Right cardiac atrium (tissue), 5 donors: ENCODE results near the gene MT1B. TPM values are rescaled to one million over a fixed set of nuclear protein-coding genes. Genes with fewer than 3 reads are reported as not detected.

Source experiments
- ATAC-seq, 2 donors: fragments of 200-7000 bp; cut with Tn5 transposase; one replicate each; pipeline versions ENCODE4 v1.8.0 to v1.9.1; 2020; ENCODE audit warnings: moderate library complexity in 2 of 2, mild to moderate bottlenecking in 1 of 2
- DNase-seq, 3 donors: peaks; one replicate each; pipeline ENCODE4 v3.0.0-alpha.2; 2020
- H3K27ac ChIP-seq: one replicate; pipeline ENCODE4 v1.5.1; 2013; ENCODE audit warnings: mild to moderate bottlenecking, low read length, control low read depth, moderate library complexity
- H3K27me3 ChIP-seq: one replicate; pipeline ENCODE4 v1.6.1; 2013; ENCODE audit not compliant: control insufficient read depth, insufficient read depth
- H3K4me1 ChIP-seq: one replicate; pipeline ENCODE4 v1.6.1; 2013; ENCODE audit warnings: low read length; ENCODE audit not compliant: control insufficient read depth, insufficient read depth
- H3K4me3 ChIP-seq: one replicate; pipeline ENCODE4 v1.5.1; 2013; ENCODE audit warnings: low read length, control low read depth
- H3K9me3 ChIP-seq: one replicate; pipeline ENCODE4 v1.6.1; 2013; ENCODE audit warnings: low read length; ENCODE audit not compliant: control insufficient read depth
- WGBS: extraction: QIAGEN DNeasy Blood & Tissue Kit; methylation state at CpG from one replicate; pipeline ENCODE4 v1.1.7; 2013; 5-methylcytosine and 5-hydroxymethylcytosine counted together
- intact Hi-C, 4 donors: fragments of 100-400 bp; cut with DNase I; formaldehyde crosslinking; loops; one replicate each; pipeline versions ENCODE4 v1.11.0 to v1.14.0; 2022 to 2023
- long read RNA-seq, 4 donors: library from polyadenylated mRNA; unstranded; transcript quantifications; one replicate each; pipeline ENCODE4 v2.0.0, GENCODE V29; 2020 to 2021
- polyA plus RNA-seq: library from polyadenylated mRNA; stranded (reverse); fragments of 200-250 nt; gene quantifications from one replicate; pipeline ENCODE4 v1.2.3, GENCODE V29; 2013
- total RNA-seq, 4 donors: library from RNA; stranded (reverse); fragmentation: NEBNext Ultra II Directional; extraction: Animal tissue kit (Norgen Biotek cat#: 25700); gene quantifications; one replicate each; pipeline ENCODE4 v1.2.1, GENCODE V29; 2021
- donor health status: healthy with polysubstance abuse.
- donor health status: DM: no; HTN: yes; CAD: no.
- donor health status: DM: no; HTN: no; CAD: no.
- donor health status: DM: no; HTN: yes; CAD: no; lungs with severe emphysema.
- donor health status: DM: yes; HTN: yes; CAD: no.

MT1B gene
- not detected for total RNA-seq
- not detected for polyA plus RNA-seq
- long read RNA-seq, donor 1, result 0 reads
- long read RNA-seq, donor 2, result 0 reads
- long read RNA-seq, donor 3, result 0 reads
- long read RNA-seq, donor 4, result 0 reads

GRCh38 chr16:56651586-56651985, at the start of gene MT1B:
Gene MT1B, plus strand, starts transcription at chr16:56651886. Its CDS starts 68 bp downstream, at chr16:56651954.
- intact Hi-C loops, result no loop called here
- Histone ChIP-seq H3K27me3 (no peaks in the 10 kb centered on the region), H3K9me3 (no peaks in the 10 kb centered on the region), H3K4me1 (no peaks in the 10 kb centered on the region), H3K27ac (no peak within 1 kb of the TSS), H3K4me3 (no peak within 1 kb of the TSS)
- 64% methylated on average over 7 of the region's 7 CpGs for WGBS
- ATAC-seq, result no peak
- no peak for DNase-seq

GRCh38 chr16:56603589-56603988, 48.1 kb upstream of the MT1B start:
- WGBS, result 26% methylated on average over 4 of the region's 4 CpGs
- ATAC-seq, result peak in 1 of 2 donors; percentile 12
- Histone ChIP-seq H3K4me3 (no peak overlapping the region), H3K9me3 (no peaks in the 10 kb centered on the region), H3K4me1 (peaks cover 9% of the 10 kb centered on the region), H3K27ac (no peak overlapping the region), H3K27me3 (no peaks in the 10 kb centered on the region)
- peak; percentile 40 to 68 (median 66) for DNase-seq
- intact Hi-C loops, result loop anchor here (2.0 to 10.0 kb wide), 5 partner anchors 85 to 101 kb away; no protein-coding TSS in a partner anchor

- intact Hi-C loops, result loop anchor here in 3 of 4 donors (5.0 to 10.0 kb wide), 3 partner anchors 90 to 100 kb away; no protein-coding TSS in a partner anchor
- ATAC-seq (no peak), DNase-seq (no peak)
Measured at GRCh38 chr16:56604966-56605365, 46.7 kb upstream of the MT1B start.

GRCh38 chr16:56605475-56605874, 46.2 kb upstream of the MT1B start:
- Histone ChIP-seq H3K27me3 (no peaks in the 10 kb centered on the region), H3K9me3 (no peaks in the 10 kb centered on the region), H3K4me1 (peaks cover 9% of the 10 kb centered on the region), H3K27ac (peak overlapping the region; percentile 92), H3K4me3 (no peak overlapping the region)
- ATAC-seq, result no peak
- intact Hi-C loops, result loop anchor here in 2 of 4 donors (10.0 kb wide), 2 partner anchors 89 to 99 kb away; no protein-coding TSS in a partner anchor
- WGBS, result 81% methylated on average over 1 of the region's 1 CpG
- no peak for DNase-seq

More at GRCh38 chr16:56604966-56605365, 46.7 kb upstream of the MT1B start:
- Histone ChIP-seq H3K9me3 (no peaks in the 10 kb centered on the region), H3K4me1 (peaks cover 9% of the 10 kb centered on the region), H3K4me3 (no peak overlapping the region), H3K27ac (no peak overlapping the region), H3K27me3 (no peaks in the 10 kb centered on the region)
- WGBS, result 85% methylated on average over 4 of the region's 4 CpGs

GRCh38 chr16:56606071-56606475, 45.6 kb upstream of the MT1B start:
- Histone ChIP-seq H3K27ac (peak overlapping the region; percentile 92), H3K27me3 (no peaks in the 10 kb centered on the region), H3K4me3 (no peak overlapping the region), H3K9me3 (no peaks in the 10 kb centered on the region), H3K4me1 (peaks cover 10% of the 10 kb centered on the region)
- intact Hi-C loops, result loop anchor here in 2 of 4 donors (10.0 kb wide), 2 partner anchors 89 to 99 kb away; no protein-coding TSS in a partner anchor
- 35% methylated on average over 3 of the region's 3 CpGs for WGBS
- ATAC-seq (no peak), DNase-seq (peak; percentile 63 to 85 (median 67))

- WGBS, result 41% methylated on average over 8 of the region's 8 CpGs
- ATAC-seq, result peak; percentile 1 to 3
- H3K4me3 ChIP-seq, result no peak overlapping the region
- peak overlapping the region; percentile 92 for H3K27ac ChIP-seq
- no peaks in the 10 kb centered on the region for H3K9me3 ChIP-seq
- intact Hi-C loops, result loop anchor here in 2 of 4 donors (10.0 kb wide), 2 partner anchors 88 to 98 kb away; no protein-coding TSS in a partner anchor
- H3K4me1 ChIP-seq, result peaks cover 15% of the 10 kb centered on the region
- DNase-seq, result peak in 2 of 3 donors; percentile 29 to 67
- no peaks in the 10 kb centered on the region for H3K27me3 ChIP-seq
Measured at GRCh38 chr16:56606476-56607108, 45.1 kb upstream of the MT1B start.

- Histone ChIP-seq H3K4me3 (no peak overlapping the region), H3K9me3 (no peaks in the 10 kb centered on the region), H3K27me3 (no peaks in the 10 kb centered on the region), H3K4me1 (peaks cover 17% of the 10 kb centered on the region), H3K27ac (peak overlapping the region; percentile 92)
- intact Hi-C loops, result loop anchor here in 2 of 4 donors (10.0 kb wide), 2 partner anchors 88 to 98 kb away; no protein-coding TSS in a partner anchor
- WGBS, result 45% methylated on average over 14 of the region's 14 CpGs
- DNase-seq (peak; percentile 75 to 85 (median 85)), ATAC-seq (peak; percentile 21 to 68)
Measured at GRCh38 chr16:56607109-56607618, 44.5 kb upstream of the MT1B start.

- DNase-seq (no peak), ATAC-seq (no peak)
- Histone ChIP-seq H3K27me3 (no peaks in the 10 kb centered on the region), H3K4me3 (no peak overlapping the region), H3K9me3 (no peaks in the 10 kb centered on the region), H3K27ac (peak overlapping the region; percentile 92), H3K4me1 (peaks cover 17% of the 10 kb centered on the region)
- intact Hi-C loops, result loop anchor here in 3 of 4 donors (2.0 to 10.0 kb wide), 3 partner anchors 17 to 97 kb away; partner anchors contain the start of gene MT1E (in 1 of the 3)
- WGBS, result 66% methylated on average over 2 of the region's 2 CpGs
Measured at GRCh38 chr16:56607675-56608042, 44.0 kb upstream of the MT1B start.

GRCh38 chr16:56608043-56608875, 43.4 kb upstream of the MT1B start, which contains the start of gene MT2A:
Gene MT2A, plus strand, starts transcription at chr16:56608584. Its CDS starts 72 bp downstream, at chr16:56608656.
- Histone ChIP-seq H3K9me3 (no peaks in the 10 kb centered on the region), H3K4me1 (peaks cover 17% of the 10 kb centered on the region), H3K27ac (peak within 1 kb of the TSS; percentile 92), H3K27me3 (no peaks in the 10 kb centered on the region), H3K4me3 (peak within 1 kb of the TSS; percentile 68)
- peak; percentile 96 to 99 (median 98) for DNase-seq
- ATAC-seq, result peak; percentile 88 to 90
- 5% methylated on average over 62 of the region's 62 CpGs for WGBS
- intact Hi-C loops, result loop anchor here in 3 of 4 donors (2.0 to 10.0 kb wide), 3 partner anchors 17 to 97 kb away; partner anchors contain the start of gene MT1E (in 1 of the 3)

- Histone ChIP-seq H3K4me3 (peak overlapping the region; percentile 68), H3K27me3 (no peaks in the 10 kb centered on the region), H3K27ac (peak overlapping the region; percentile 90), H3K4me1 (peaks cover 17% of the 10 kb centered on the region), H3K9me3 (no peaks in the 10 kb centered on the region)
- ATAC-seq, result no peak
- 1% methylated on average over 21 of the region's 21 CpGs for WGBS
- intact Hi-C loops, result loop anchor here in 3 of 4 donors (2.0 to 10.0 kb wide), 3 partner anchors 16 to 96 kb away; partner anchors contain the start of gene MT1E (in 1 of the 3)
- peak in 2 of 3 donors; percentile 23 to 67 for DNase-seq
Measured at GRCh38 chr16:56608876-56609462, 42.7 kb upstream of the MT1B start.
